WTC11 (cell line): ENCODE results near the gene TNNT3. TPM values are rescaled to one million over a fixed set of nuclear protein-coding genes. Genes with fewer than 3 reads are reported as not detected.
A peak's percentile ranks its signal among the peaks of the same experiment; 100 is the strongest.
"Not testable (repeated sequence)": the region's sequence is repeated elsewhere in the genome, so short reads cannot be mapped to it uniquely, and the experiment has no call there.

Experiments
- ATAC-seq: fragments of 200-7000 bp; cut with Tn5 transposase; 2 replicates; pipeline ENCODE4 v1.10.0; 2021; ENCODE audit warnings: mild to moderate bottlenecking, moderate library complexity
- CTCF ChIA-PET: fragments of 300-600 bp; sonication (Branson Sonifier 250); formaldehyde crosslinking; loops from one replicate; lab custom pipeline; 2021; ENCODE audit warnings: antibody characterized with exemption; lab: Charles Lee
- POLR2A ChIA-PET: fragments of 350-600 bp; sonication (Branson Sonifier 250); formaldehyde crosslinking; loops from one replicate; lab custom pipeline; 2021; ENCODE audit warnings: antibody characterized with exemption; lab: Charles Lee
- DNase-seq: peaks from one replicate; pipeline ENCODE4 v3.0.0; 2021; ENCODE audit warnings: low spot score
- H3K27ac Mint-ChIP-seq: 2 replicates; pipeline ENCODE4 v1.8.0; 2021; ENCODE audit warnings: mixed read lengths
- H3K27me3 Mint-ChIP-seq: 2 replicates; pipeline ENCODE4 v1.8.0; 2021; ENCODE audit warnings: low read depth, mild to moderate bottlenecking, moderate library complexity, mixed read lengths
- H3K36me3 Mint-ChIP-seq: 2 replicates; pipeline ENCODE4 v1.8.0; 2021; ENCODE audit warnings: mixed read lengths
- H3K4me1 Mint-ChIP-seq: 2 replicates; pipeline ENCODE4 v1.8.0; 2022; ENCODE audit warnings: mixed read lengths
- H3K4me3 Mint-ChIP-seq: 2 replicates; pipeline ENCODE4 v1.8.0; 2021; ENCODE audit warnings: mild to moderate bottlenecking, moderate library complexity, mixed read lengths
- H3K9me3 Mint-ChIP-seq: 2 replicates; pipeline ENCODE4 v1.8.0; 2021; ENCODE audit warnings: mixed read lengths
- CBFB ChIP-seq: sonication (generic); formaldehyde crosslinking; IDR thresholded peaks from 2 replicates; pipeline ENCODE4 v1.8.1; 2022; ENCODE audit warnings: mild to moderate bottlenecking, low read depth, missing genetic modification reagents
- FOXK1 ChIP-seq: sonication (generic); formaldehyde crosslinking; IDR thresholded peaks from 2 replicates; pipeline ENCODE4 v1.8.0; 2022; ENCODE audit warnings: mild to moderate bottlenecking, moderate library complexity, missing genetic modification reagents
- FOXP1 ChIP-seq: sonication (generic); formaldehyde crosslinking; IDR thresholded peaks from 2 replicates; pipeline ENCODE4 v1.8.0; 2022; ENCODE audit warnings: missing genetic modification reagents, mild to moderate bottlenecking, moderate library complexity, borderline replicate concordance
- GABPB1 ChIP-seq: sonication (generic); formaldehyde crosslinking; IDR thresholded peaks from 2 replicates; pipeline ENCODE4 v1.8.1; 2023; ENCODE audit warnings: mild to moderate bottlenecking, missing genetic modification reagents
- HMGA2 ChIP-seq: fragments of 250-450 bp; sonication (Bioruptor Pico); IDR thresholded peaks from 2 replicates; pipeline ENCODE4 v1.4.0; 2021; ENCODE audit warnings: mild to moderate bottlenecking, moderate library complexity
- JAZF1 ChIP-seq: fragments of 250-450 bp; sonication (Bioruptor Pico); IDR thresholded peaks from 2 replicates; pipeline ENCODE4 v1.9.0; 2021; ENCODE audit warnings: moderate library complexity, mild to moderate bottlenecking, inconsistent platforms
- MXD4 ChIP-seq: fragments of 250-450 bp; sonication (Bioruptor Pico); IDR thresholded peaks from 2 replicates; pipeline ENCODE4 v1.8.0; 2021; ENCODE audit warnings: mild to moderate bottlenecking, moderate library complexity, borderline replicate concordance
- OVOL2 ChIP-seq: fragments of 250-450 bp; sonication (Bioruptor Pico); IDR thresholded peaks from 2 replicates; pipeline ENCODE4 v1.9.0; 2021; ENCODE audit warnings: mild to moderate bottlenecking, borderline replicate concordance
- PRRX2 ChIP-seq: fragments of 250-450 bp; sonication (Bioruptor Pico); IDR thresholded peaks from 2 replicates; pipeline ENCODE4 v1.8.0; 2021; ENCODE audit warnings: mild to moderate bottlenecking
- RELA ChIP-seq: sonication (generic); formaldehyde crosslinking; IDR thresholded peaks from 2 replicates; pipeline ENCODE4 v1.8.1; 2022; ENCODE audit warnings: missing genetic modification reagents, mild to moderate bottlenecking, borderline replicate concordance
- TEAD4 ChIP-seq: sonication (generic); formaldehyde crosslinking; IDR thresholded peaks from 2 replicates; pipeline ENCODE4 v1.8.0; 2022; ENCODE audit warnings: mild to moderate bottlenecking, missing genetic modification reagents
- ZNF232 ChIP-seq: sonication (generic); formaldehyde crosslinking; IDR thresholded peaks from 2 replicates; pipeline ENCODE4 v1.8.0; 2022; ENCODE audit warnings: mild to moderate bottlenecking, missing genetic modification reagents
- ZNF263 ChIP-seq: sonication (generic); formaldehyde crosslinking; IDR thresholded peaks from 2 replicates; pipeline ENCODE4 v1.8.1; 2022; ENCODE audit warnings: low read depth, mild to moderate bottlenecking, moderate library complexity, missing genetic modification reagents
- ZNF416 ChIP-seq: fragments of 250-450 bp; sonication (Bioruptor Pico); IDR thresholded peaks from 2 replicates; pipeline ENCODE4 v1.9.0; 2021; ENCODE audit warnings: mild to moderate bottlenecking, inconsistent platforms
- ZNF671 ChIP-seq: fragments of 250-450 bp; sonication (Bioruptor Pico); IDR thresholded peaks from 2 replicates; pipeline ENCODE4 v1.8.0; 2021; ENCODE audit warnings: mild to moderate bottlenecking
- total RNA-seq: library from RNA; stranded (reverse); gene quantifications from 3 replicates; pipeline ENCODE4 v1.2.3, GENCODE V29; 2021
- TF ChIP-seq, protein P1 (sequence below): sonication (generic); formaldehyde crosslinking; IDR thresholded peaks from 2 replicates; pipeline ENCODE4 v1.8.0; 2022; ENCODE audit warnings: mild to moderate bottlenecking, missing genetic modification reagents
- TF ChIP-seq, protein P2 (sequence below): sonication (generic); formaldehyde crosslinking; IDR thresholded peaks from 2 replicates; pipeline ENCODE4 v1.8.0; 2023; ENCODE audit warnings: missing genetic modification reagents
- TF ChIP-seq, protein P3 (sequence below): fragments of 200-600 bp; IDR thresholded peaks from 2 replicates; pipeline ENCODE4 v1.8.0; 2022; ENCODE audit warnings: antibody characterized with exemption
- TF ChIP-seq, protein P4 (sequence below): sonication (generic); formaldehyde crosslinking; IDR thresholded peaks from 2 replicates; pipeline ENCODE4 v1.8.1; 2023; ENCODE audit warnings: mild to moderate bottlenecking, moderate library complexity, missing genetic modification reagents
- TF ChIP-seq, protein P5 (sequence below): fragments of 250-450 bp; sonication (Bioruptor Pico); IDR thresholded peaks from 2 replicates; pipeline ENCODE4 v1.9.0; 2021; ENCODE audit warnings: mild to moderate bottlenecking

TNNT3 gene
- total RNA-seq, 1 experiment from 2014 or later: not detected

DNA sequence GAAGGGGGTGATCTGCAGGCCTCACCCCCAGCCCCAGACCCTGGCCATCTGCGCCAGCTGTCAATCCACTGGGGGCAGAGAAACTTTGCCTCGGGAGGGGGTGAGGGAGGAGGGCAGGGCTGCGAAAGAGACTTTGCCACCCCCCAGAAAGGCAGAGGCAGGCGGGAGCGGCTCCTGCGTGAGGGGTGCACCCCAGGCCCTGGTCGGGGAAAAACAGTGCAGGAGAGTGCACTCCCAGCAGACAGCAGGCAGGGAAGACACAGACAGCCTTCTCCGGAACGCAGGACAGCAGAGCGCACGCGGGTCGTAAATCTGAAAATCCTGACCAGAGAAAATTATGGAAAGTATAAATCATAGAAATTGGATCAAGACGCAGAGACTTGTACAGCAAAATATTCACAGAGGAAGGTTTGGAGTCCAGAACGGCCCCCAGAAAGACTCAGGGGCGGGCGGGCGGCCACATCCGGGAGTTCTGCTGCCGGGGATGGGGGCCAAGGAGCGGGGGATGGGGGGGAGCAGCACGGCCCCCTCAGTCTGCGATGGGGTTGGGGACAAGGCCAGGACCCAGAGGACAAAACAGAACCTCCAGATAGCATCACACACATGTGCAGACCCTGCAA, 19.6 kb downstream of the TNNT3 start (continued):
- TF ChIP-seq, protein P1, sequence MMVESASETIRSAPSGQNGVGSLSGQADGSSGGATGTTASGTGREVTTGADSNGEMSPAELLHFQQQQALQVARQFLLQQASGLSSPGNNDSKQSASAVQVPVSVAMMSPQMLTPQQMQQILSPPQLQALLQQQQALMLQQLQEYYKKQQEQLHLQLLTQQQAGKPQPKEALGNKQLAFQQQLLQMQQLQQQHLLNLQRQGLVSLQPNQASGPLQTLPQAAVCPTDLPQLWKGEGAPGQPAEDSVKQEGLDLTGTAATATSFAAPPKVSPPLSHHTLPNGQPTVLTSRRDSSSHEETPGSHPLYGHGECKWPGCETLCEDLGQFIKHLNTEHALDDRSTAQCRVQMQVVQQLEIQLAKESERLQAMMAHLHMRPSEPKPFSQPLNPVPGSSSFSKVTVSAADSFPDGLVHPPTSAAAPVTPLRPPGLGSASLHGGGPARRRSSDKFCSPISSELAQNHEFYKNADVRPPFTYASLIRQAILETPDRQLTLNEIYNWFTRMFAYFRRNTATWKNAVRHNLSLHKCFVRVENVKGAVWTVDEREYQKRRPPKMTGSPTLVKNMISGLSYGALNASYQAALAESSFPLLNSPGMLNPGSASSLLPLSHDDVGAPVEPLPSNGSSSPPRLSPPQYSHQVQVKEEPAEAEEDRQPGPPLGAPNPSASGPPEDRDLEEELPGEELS (CRISPR knock-in tag): no peak
- no peak for TF ChIP-seq FOXP1
- no peak for TF ChIP-seq MXD4 (CRISPR knock-in tag)
- TF ChIP-seq, protein P2, sequence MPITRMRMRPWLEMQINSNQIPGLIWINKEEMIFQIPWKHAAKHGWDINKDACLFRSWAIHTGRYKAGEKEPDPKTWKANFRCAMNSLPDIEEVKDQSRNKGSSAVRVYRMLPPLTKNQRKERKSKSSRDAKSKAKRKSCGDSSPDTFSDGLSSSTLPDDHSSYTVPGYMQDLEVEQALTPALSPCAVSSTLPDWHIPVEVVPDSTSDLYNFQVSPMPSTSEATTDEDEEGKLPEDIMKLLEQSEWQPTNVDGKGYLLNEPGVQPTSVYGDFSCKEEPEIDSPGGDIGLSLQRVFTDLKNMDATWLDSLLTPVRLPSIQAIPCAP (CRISPR knock-in tag): no peak
- no peak for TF ChIP-seq CBFB (CRISPR knock-in tag)
- TF ChIP-seq OVOL2 (CRISPR knock-in tag): no peak
- no peak for TF ChIP-seq RELA (CRISPR knock-in tag)
- TF ChIP-seq FOXK1 (CRISPR knock-in tag): no peak
- TF ChIP-seq ZNF232 (CRISPR knock-in tag): no peak
- TF ChIP-seq JAZF1: no peak
- TF ChIP-seq, protein P3, sequence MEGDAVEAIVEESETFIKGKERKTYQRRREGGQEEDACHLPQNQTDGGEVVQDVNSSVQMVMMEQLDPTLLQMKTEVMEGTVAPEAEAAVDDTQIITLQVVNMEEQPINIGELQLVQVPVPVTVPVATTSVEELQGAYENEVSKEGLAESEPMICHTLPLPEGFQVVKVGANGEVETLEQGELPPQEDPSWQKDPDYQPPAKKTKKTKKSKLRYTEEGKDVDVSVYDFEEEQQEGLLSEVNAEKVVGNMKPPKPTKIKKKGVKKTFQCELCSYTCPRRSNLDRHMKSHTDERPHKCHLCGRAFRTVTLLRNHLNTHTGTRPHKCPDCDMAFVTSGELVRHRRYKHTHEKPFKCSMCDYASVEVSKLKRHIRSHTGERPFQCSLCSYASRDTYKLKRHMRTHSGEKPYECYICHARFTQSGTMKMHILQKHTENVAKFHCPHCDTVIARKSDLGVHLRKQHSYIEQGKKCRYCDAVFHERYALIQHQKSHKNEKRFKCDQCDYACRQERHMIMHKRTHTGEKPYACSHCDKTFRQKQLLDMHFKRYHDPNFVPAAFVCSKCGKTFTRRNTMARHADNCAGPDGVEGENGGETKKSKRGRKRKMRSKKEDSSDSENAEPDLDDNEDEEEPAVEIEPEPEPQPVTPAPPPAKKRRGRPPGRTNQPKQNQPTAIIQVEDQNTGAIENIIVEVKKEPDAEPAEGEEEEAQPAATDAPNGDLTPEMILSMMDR: no peak

DNA sequence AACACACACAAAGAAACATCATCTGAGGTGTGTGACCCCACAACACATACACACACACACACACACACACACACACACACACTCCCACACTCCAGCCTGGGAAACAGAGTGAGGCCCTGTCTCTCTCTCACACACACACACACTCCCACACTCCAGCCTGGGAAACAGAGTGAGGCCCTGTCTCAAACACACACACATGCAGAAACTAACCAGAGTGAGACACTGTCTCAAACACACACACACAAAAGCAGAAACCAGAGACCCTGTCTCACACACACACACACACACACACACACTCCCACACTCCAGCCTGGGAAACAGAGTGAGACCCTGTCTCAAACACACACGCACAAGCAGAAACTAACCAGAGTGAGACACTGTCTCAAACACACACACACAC, 20.3 kb downstream of the TNNT3 start:
- H3K4me3 Mint-ChIP-seq, H3K36me3 Mint-ChIP-seq, H3K27ac Mint-ChIP-seq, POLR2A ChIA-PET, H3K9me3 Mint-ChIP-seq, H3K4me1 Mint-ChIP-seq, H3K27me3 Mint-ChIP-seq, CTCF ChIA-PET, ATAC-seq: not testable (repeated sequence)
- peak; percentile 4 for DNase-seq

DNA sequence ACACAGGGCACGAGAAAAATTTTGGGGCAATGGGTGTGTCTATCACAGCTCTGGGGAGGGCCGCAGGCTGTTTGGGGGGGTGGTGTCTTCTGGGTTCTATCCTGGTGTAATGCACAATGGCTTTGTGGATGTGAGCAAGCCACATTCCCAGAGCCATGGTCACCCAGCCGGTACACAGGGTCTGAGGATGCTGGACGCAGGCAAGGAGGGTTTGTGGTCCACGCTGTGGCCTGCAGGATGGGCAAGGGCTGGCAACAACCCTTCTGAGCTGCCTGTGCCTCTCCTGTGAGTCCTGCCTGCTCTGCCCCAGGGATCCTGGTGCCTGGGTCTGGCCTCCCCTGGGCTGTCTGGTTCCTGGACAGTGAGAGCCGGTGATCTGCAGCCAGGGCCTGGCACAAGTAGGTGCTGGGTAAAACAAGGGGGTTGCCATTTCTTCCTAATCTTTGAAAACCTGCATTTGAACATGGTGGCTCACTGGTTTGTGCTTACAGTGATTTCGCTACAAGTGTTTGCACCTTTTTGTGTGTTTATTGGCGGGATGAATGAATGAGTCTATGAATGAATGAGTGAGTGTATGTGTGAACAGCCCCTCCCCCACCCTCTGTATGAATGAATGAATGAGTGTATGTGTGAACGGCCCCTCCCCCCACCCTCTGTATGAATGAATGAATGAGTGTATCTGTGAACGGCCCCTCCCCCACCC, 23.2 kb downstream of the TNNT3 start:
- Mint-ChIP-seq H3K27ac (no peak overlapping the region), H3K4me1 (peaks cover 3% of the 10 kb centered on the region), H3K9me3 (no peaks in the 10 kb centered on the region), H3K27me3 (no peaks in the 10 kb centered on the region; the same call in 1 of the 2 replicates), H3K36me3 (no peaks in the 10 kb centered on the region), H3K4me3 (no peak overlapping the region)
- ChIA-PET POLR2A (interaction anchor here (0.8 kb wide), 1 partner anchor 249 kb away, joined by 3 read pairs; no protein-coding TSS in a partner anchor), CTCF (interaction anchor here (0.9 to 1.4 kb wide), 3 partner anchors 61 to 249 kb away, joined by 3 read pairs; no protein-coding TSS in a partner anchor)
- no peak for DNase-seq
- ATAC-seq: no peak
- TF ChIP-seq TEAD4 (CRISPR knock-in tag) (no peak), ZNF263 (CRISPR knock-in tag) (no peak), PRRX2 (CRISPR knock-in tag) (no peak), ZNF416 (CRISPR knock-in tag) (no peak), RELA (CRISPR knock-in tag) (no peak), GABPB1 (CRISPR knock-in tag) (no peak), HMGA2 (CRISPR knock-in tag) (no peak), ZNF671 (no peak), OVOL2 (CRISPR knock-in tag) (no peak)
- TF ChIP-seq, protein P3: no peak
- TF ChIP-seq, protein P4, sequence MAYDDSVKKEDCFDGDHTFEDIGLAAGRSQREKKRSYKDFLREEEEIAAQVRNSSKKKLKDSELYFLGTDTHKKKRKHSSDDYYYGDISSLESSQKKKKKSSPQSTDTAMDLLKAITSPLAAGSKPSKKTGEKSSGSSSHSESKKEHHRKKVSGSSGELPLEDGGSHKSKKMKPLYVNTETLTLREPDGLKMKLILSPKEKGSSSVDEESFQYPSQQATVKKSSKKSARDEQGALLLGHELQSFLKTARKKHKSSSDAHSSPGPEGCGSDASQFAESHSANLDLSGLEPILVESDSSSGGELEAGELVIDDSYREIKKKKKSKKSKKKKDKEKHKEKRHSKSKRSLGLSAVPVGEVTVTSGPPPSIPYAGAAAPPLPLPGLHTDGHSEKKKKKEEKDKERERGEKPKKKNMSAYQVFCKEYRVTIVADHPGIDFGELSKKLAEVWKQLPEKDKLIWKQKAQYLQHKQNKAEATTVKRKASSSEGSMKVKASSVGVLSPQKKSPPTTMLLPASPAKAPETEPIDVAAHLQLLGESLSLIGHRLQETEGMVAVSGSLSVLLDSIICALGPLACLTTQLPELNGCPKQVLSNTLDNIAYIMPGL: no peak
- TF ChIP-seq, protein P5, sequence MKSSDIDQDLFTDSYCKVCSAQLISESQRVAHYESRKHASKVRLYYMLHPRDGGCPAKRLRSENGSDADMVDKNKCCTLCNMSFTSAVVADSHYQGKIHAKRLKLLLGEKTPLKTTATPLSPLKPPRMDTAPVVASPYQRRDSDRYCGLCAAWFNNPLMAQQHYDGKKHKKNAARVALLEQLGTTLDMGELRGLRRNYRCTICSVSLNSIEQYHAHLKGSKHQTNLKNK: no peak
- TF ChIP-seq, protein P2 (CRISPR knock-in tag): no peak
